C1 segment of cervical spinal cord (tissue), 14 donors: ENCODE measurements around the gene COA3.

Experiments
- DNase-seq, 14 donors: peaks; one replicate each; lab custom pipeline; 2025; lab: John Stamatoyannopoulos, UW

The COA3 gene

GRCh38 chr17:42754782-42755181 is 43.7 kb downstream of the COA3 start:
- no peak for DNase-seq

- no peak for DNase-seq
Measured at GRCh38 chr17:42751628-42752027, 46.9 kb downstream of the COA3 start.

- DNase-seq: no peak
Measured at GRCh38 chr17:42750739-42751344, 47.7 kb downstream of the COA3 start.

- peak in 2 of 14 donors; percentile 21 to 41 for DNase-seq
Measured at GRCh38 chr17:42748908-42749798, 49.4 kb downstream of the COA3 start.

- no peak for DNase-seq
Measured at GRCh38 chr17:42748202-42748907, 50.1 kb downstream of the COA3 start.
